Activated T-cell treated with anti-CD3 and anti-CD28 coated beads, Interleukin-2, amount 50 U/mL, for 4 hours (primary cell): ENCODE measurements around the gene LCAT. TPM values are rescaled to one million over a fixed set of nuclear protein-coding genes. Genes with fewer than 3 reads are reported as not detected.
"Not testable (repeated sequence)": the region's sequence is repeated elsewhere in the genome, so short reads cannot be mapped to it uniquely, and the experiment has no call there.

Experiments
- ATAC-seq, 2 donors: fragments of 200-7000 bp; cut with Tn5 transposase; one replicate each; pipeline ENCODE4 v1.10.0; 2021
- DNase-seq: peaks from one replicate; pipeline ENCODE4 v3.0.0-alpha.2; 2020
- H3K27me3 Mint-ChIP-seq: one replicate; pipeline ENCODE4 v1.8.0; 2021; ENCODE audit warnings: low read depth, mixed read lengths
- H3K36me3 Mint-ChIP-seq: one replicate; pipeline ENCODE4 v1.8.0; 2022; ENCODE audit warnings: mixed read lengths; ENCODE audit not compliant: insufficient read depth
- H3K4me1 Mint-ChIP-seq: one replicate; pipeline ENCODE4 v1.8.0; 2021; ENCODE audit warnings: low read depth, mixed read lengths
- H3K4me3 Mint-ChIP-seq: one replicate; pipeline ENCODE4 v1.8.0; 2021; ENCODE audit warnings: mild to moderate bottlenecking, moderate library complexity, mixed read lengths
- H3K9me3 Mint-ChIP-seq: one replicate; pipeline ENCODE4 v1.8.0; 2021; ENCODE audit warnings: mixed read lengths
- total RNA-seq, 3 donors: library from RNA; stranded (reverse); gene quantifications; one replicate each; pipeline ENCODE4 v1.2.1, GENCODE V29; 2021

Gene LCAT
- total RNA-seq, 3 donors from 2014 or later: 8.0 to 9.1 (median 8.1) TPM

GRCh38 chr16:67946128-67946569 is 2.2 kb upstream of the LCAT start:
- no peaks in the 10 kb centered on the region for H3K9me3 Mint-ChIP-seq
- H3K4me3 Mint-ChIP-seq: no peak overlapping the region
- H3K27me3 Mint-ChIP-seq: no peaks in the 10 kb centered on the region

GRCh38 chr16:67945392-67945933 is 1.5 kb upstream of the LCAT start:
- Mint-ChIP-seq H3K9me3 (no peaks in the 10 kb centered on the region), H3K27me3 (no peaks in the 10 kb centered on the region), H3K36me3 (peaks cover 2% of the 10 kb centered on the region), H3K4me1 (peaks cover 12% of the 10 kb centered on the region), H3K4me3 (no peak overlapping the region)
- ATAC-seq (no peak), DNase-seq (no peak)

More at GRCh38 chr16:67946128-67946569, 2.2 kb upstream of the LCAT start:
- H3K4me1 Mint-ChIP-seq: peaks cover 8% of the 10 kb centered on the region
- no peak for ATAC-seq
- DNase-seq: no peak
- peaks cover 2% of the 10 kb centered on the region for H3K36me3 Mint-ChIP-seq

- Mint-ChIP-seq H3K9me3 (no peaks in the 10 kb centered on the region), H3K36me3 (peaks cover 2% of the 10 kb centered on the region), H3K4me1 (peaks cover 18% of the 10 kb centered on the region), H3K4me3 (no peak overlapping the region), H3K27me3 (no peaks in the 10 kb centered on the region)
- ATAC-seq: no peak
- no peak for DNase-seq
These were observed 921 bp upstream of the LCAT start for GRCh38 chr16:67944690-67945391.

GRCh38 chr16:67943256-67943618 is 683 bp downstream of the LCAT start:
- no peak for DNase-seq
- Mint-ChIP-seq H3K4me1 (peaks cover 23% of the 10 kb centered on the region), H3K36me3 (peaks cover 2% of the 10 kb centered on the region), H3K4me3 (no peak overlapping the region), H3K9me3 (no peaks in the 10 kb centered on the region), H3K27me3 (no peaks in the 10 kb centered on the region)
- no peak for ATAC-seq

- Mint-ChIP-seq H3K36me3 (peaks cover 2% of the 10 kb centered on the region), H3K9me3 (no peaks in the 10 kb centered on the region), H3K4me1 (peaks cover 23% of the 10 kb centered on the region), H3K4me3 (no peak overlapping the region), H3K27me3 (no peaks in the 10 kb centered on the region)
- DNase-seq (no peak), ATAC-seq (no peak)
These were observed 1.2 kb downstream of the LCAT start for GRCh38 chr16:67942510-67943255.

GRCh38 chr16:67942200-67942509 is 1.8 kb downstream of the LCAT start:
- DNase-seq (no peak), ATAC-seq (peak; percentile 45 to 53)
- H3K27me3 Mint-ChIP-seq: no peaks in the 10 kb centered on the region
- peaks cover 26% of the 10 kb centered on the region for H3K4me1 Mint-ChIP-seq
- no peaks in the 10 kb centered on the region for H3K9me3 Mint-ChIP-seq
- peaks cover 2% of the 10 kb centered on the region for H3K36me3 Mint-ChIP-seq
- H3K4me3 Mint-ChIP-seq: no peak overlapping the region

GRCh38 chr16:67941469-67942199 is 2.3 kb downstream of the LCAT start:
- peaks cover 2% of the 10 kb centered on the region for H3K36me3 Mint-ChIP-seq
- DNase-seq (no peak), ATAC-seq (no peak)
- peaks cover 30% of the 10 kb centered on the region for H3K4me1 Mint-ChIP-seq
- H3K9me3 Mint-ChIP-seq: no peaks in the 10 kb centered on the region
- no peak overlapping the region for H3K4me3 Mint-ChIP-seq
- no peaks in the 10 kb centered on the region for H3K27me3 Mint-ChIP-seq

- Mint-ChIP-seq H3K27me3 (no peaks in the 10 kb centered on the region), H3K36me3 (peaks cover 6% of the 10 kb centered on the region), H3K9me3 (no peaks in the 10 kb centered on the region), H3K4me1 (peaks cover 30% of the 10 kb centered on the region), H3K4me3 (no peak overlapping the region)
- ATAC-seq (no peak), DNase-seq (no peak)
These were observed 3.4 kb downstream of the LCAT start for GRCh38 chr16:67940446-67941089.

GRCh38 chr16:67939507-67940445 is 4.1 kb downstream of the LCAT start:
- H3K9me3 Mint-ChIP-seq: no peaks in the 10 kb centered on the region
- H3K27me3 Mint-ChIP-seq: no peaks in the 10 kb centered on the region
- peak; percentile 42 for DNase-seq
- peaks cover 11% of the 10 kb centered on the region for H3K36me3 Mint-ChIP-seq
- no peak for ATAC-seq
- H3K4me3 Mint-ChIP-seq: no peak overlapping the region
- H3K4me1 Mint-ChIP-seq: peaks cover 38% of the 10 kb centered on the region

GRCh38 chr16:67937713-67938112 is 6.2 kb downstream of the LCAT start:
- not testable (repeated sequence) for DNase-seq, H3K27me3 Mint-ChIP-seq, H3K9me3 Mint-ChIP-seq, ATAC-seq, H3K4me3 Mint-ChIP-seq
- H3K36me3 Mint-ChIP-seq: peaks cover 19% of the 10 kb centered on the region
- H3K4me1 Mint-ChIP-seq: peaks cover 43% of the 10 kb centered on the region

GRCh38 chr16:67936880-67937605 is 6.9 kb downstream of the LCAT start:
- peaks cover 41% of the 10 kb centered on the region for H3K4me1 Mint-ChIP-seq
- H3K4me3 Mint-ChIP-seq: peak overlapping the region; percentile 99
- peak; percentile 66 for DNase-seq
- peaks cover 17% of the 10 kb centered on the region for H3K36me3 Mint-ChIP-seq
- ATAC-seq: peak; percentile 63 to 64
- H3K27me3 Mint-ChIP-seq: no peaks in the 10 kb centered on the region
- H3K9me3 Mint-ChIP-seq: no peaks in the 10 kb centered on the region

- ATAC-seq: peak; percentile 4 to 8
These were observed 7.6 kb downstream of the LCAT start, which contains the start of gene PSMB10 for GRCh38 chr16:67936124-67936879. PSMB10 (minus strand) TSS chr16:67936850; CDS start chr16:67936749, 101 bp downstream.

More at GRCh38 chr16:67936124-67936879, 7.6 kb downstream of the LCAT start, which contains the start of gene PSMB10:
- H3K36me3 Mint-ChIP-seq: peaks cover 17% of the 10 kb centered on the region
- no peaks in the 10 kb centered on the region for H3K9me3 Mint-ChIP-seq
- H3K27me3 Mint-ChIP-seq: no peaks in the 10 kb centered on the region
- H3K4me3 Mint-ChIP-seq: peak within 1 kb of the TSS; percentile 99
- no peak for DNase-seq
- peaks cover 34% of the 10 kb centered on the region for H3K4me1 Mint-ChIP-seq
